ENCODE data around the gene ZNF385C.
"Not testable (repeated sequence)": the region's sequence is repeated elsewhere in the genome, so short reads cannot be mapped to it uniquely, and the experiment has no call there.

Gene ZNF385C

GRCh38 chr17:42050393-42051012 is 47.8 kb downstream of the ZNF385C start, which contains the start of gene C17orf113:
C17orf113 (minus strand) TSS chr17:42050601; CDS start chr17:42043376, 7,225 bp downstream.
- peak; percentile 35 for DNase-seq (ENCODE audit: low spot score)

GRCh38 chr17:42049834-42050392 is 48.4 kb downstream of the ZNF385C start:
- DNase-seq (ENCODE audit: low spot score), result no peak

GRCh38 chr17:42047343-42047742 is 50.9 kb downstream of the ZNF385C start:
- DNase-seq (ENCODE audit: low spot score), result no peak

GRCh38 chr17:42045719-42046118 is 52.6 kb downstream of the ZNF385C start:
- DNase-seq (ENCODE audit: low spot score), result no peak

- DNase-seq (ENCODE audit: low spot score), result no peak
Measured at GRCh38 chr17:42042598-42043319, 55.5 kb downstream of the ZNF385C start.

- DNase-seq (ENCODE audit: low spot score), result no peak
Measured at GRCh38 chr17:42041619-42042018, 56.7 kb downstream of the ZNF385C start.

- DNase-seq (ENCODE audit: low spot score), result no peak
Measured at GRCh38 chr17:42040818-42041217, 57.5 kb downstream of the ZNF385C start.

GRCh38 chr17:42039794-42040763 is 58.2 kb downstream of the ZNF385C start:
- DNase-seq (ENCODE audit: low spot score), result no peak

- DNase-seq (ENCODE audit: low spot score), result no peak
Measured at GRCh38 chr17:42038221-42038973, 59.9 kb downstream of the ZNF385C start.

- DNase-seq (ENCODE audit: low spot score), result no peak
Measured at GRCh38 chr17:42034059-42034458, 64.2 kb downstream of the ZNF385C start.

GRCh38 chr17:42031584-42031983 is 66.7 kb downstream of the ZNF385C start:
- no peak for DNase-seq (ENCODE audit: low spot score)

- no peak for DNase-seq (ENCODE audit: low spot score)
Measured at GRCh38 chr17:42028791-42029127, 69.5 kb downstream of the ZNF385C start.

GRCh38 chr17:42027961-42028790 is 70.1 kb downstream of the ZNF385C start:
- DNase-seq (ENCODE audit: low spot score), result no peak

GRCh38 chr17:42027590-42027889 is 70.7 kb downstream of the ZNF385C start:
- DNase-seq (ENCODE audit: low spot score), result no peak

GRCh38 chr17:42026857-42027589 is 71.2 kb downstream of the ZNF385C start:
- no peak for DNase-seq (ENCODE audit: low spot score)

GRCh38 chr17:42025936-42026335 is 72.3 kb downstream of the ZNF385C start:
- DNase-seq (ENCODE audit: low spot score), result no peak

GRCh38 chr17:42025191-42025579 is 73.1 kb downstream of the ZNF385C start:
- DNase-seq (ENCODE audit: low spot score), result no peak

GRCh38 chr17:42023524-42024349 is 74.5 kb downstream of the ZNF385C start:
- DNase-seq (ENCODE audit: low spot score), result no peak

- DNase-seq (ENCODE audit: low spot score), result not testable (repeated sequence)
Measured at GRCh38 chr17:42020845-42021244, 77.4 kb downstream of the ZNF385C start.
